Colonic mucosa (tissue), 4 donors: ENCODE results near the gene GSK3B. TPM values are rescaled to one million over a fixed set of nuclear protein-coding genes. Genes with fewer than 3 reads are reported as not detected.

Source experiments
- DNase-seq: peaks from one replicate; pipeline ENCODE4 v3.0.0-alpha.2; 2020
- H3K27ac ChIP-seq: fragments of 200-600 bp; one replicate; pipeline ENCODE4 v1.8.0; 2021
- H3K27me3 ChIP-seq: fragments of 200-600 bp; one replicate; pipeline ENCODE4 v1.8.0; 2021
- H3K36me3 ChIP-seq: fragments of 200-600 bp; one replicate; pipeline ENCODE4 v1.8.0; 2021
- H3K4me1 ChIP-seq: fragments of 200-600 bp; one replicate; pipeline ENCODE4 v1.8.0; 2021; ENCODE audit warnings: mild to moderate bottlenecking
- H3K4me3 ChIP-seq: fragments of 200-600 bp; one replicate; pipeline ENCODE4 v1.8.0; 2021
- H3K9ac ChIP-seq, 2 donors: one replicate each; pipeline ENCODE4 v1.7.0; 2013; ENCODE audit warnings: control low read depth in 2 of 2, low read depth in 2 of 2, low read length in 2 of 2
- H3K9me3 ChIP-seq: fragments of 200-600 bp; one replicate; pipeline ENCODE4 v1.8.0; 2021
- intact Hi-C: fragments of 100-400 bp; cut with DNase I; formaldehyde crosslinking; loops from one replicate; pipeline ENCODE4 v1.14.1; 2022
- total RNA-seq, 2 donors: library from RNA; stranded (reverse); fragmentation: NEBNext Ultra II Directional in 1 of 2; extraction: Animal tissue kit (Norgen Biotek cat#: 25700) in 1 of 2; gene quantifications; one replicate each; pipeline ENCODE4 v1.2.1, GENCODE V29; 2021
- TF ChIP-seq, protein P1 (sequence below): fragments of 200-600 bp; IDR thresholded peaks from one replicate; pipeline ENCODE4 v1.8.0; 2022; ENCODE audit warnings: antibody characterized with exemption, mild to moderate bottlenecking
- donor health status: healthy.
- donor health status: DM: no; HTN: no; CAD: no.
- donor health status: DM: no; HTN: no; CAD: no.

Gene GSK3B
- total RNA-seq, 2 donors from 2014 or later = 34.4 to 43.6 TPM

DNA sequence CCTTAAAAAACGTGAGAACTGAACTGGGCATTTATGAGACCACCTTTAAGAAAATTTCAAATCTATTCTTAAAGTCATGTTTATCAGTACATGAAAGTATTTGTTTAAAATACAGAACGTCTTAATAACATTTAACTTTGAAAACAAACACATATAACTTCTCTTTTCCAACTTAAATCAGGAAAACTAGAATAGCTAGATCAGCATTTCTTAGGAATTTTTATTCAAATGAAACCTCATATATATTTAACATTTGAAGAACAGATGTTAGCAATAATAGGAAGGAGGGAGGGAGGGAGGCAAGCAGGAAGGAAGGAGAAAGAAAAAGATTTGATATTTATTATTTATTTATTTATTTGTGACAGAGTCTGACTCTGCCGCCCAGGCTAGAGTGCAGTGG lies 192.2 kb downstream of the GSK3B start:
- Histone ChIP-seq H3K36me3 (no peaks in the 10 kb centered on the region), H3K27ac (no peak overlapping the region), H3K4me3 (no peak overlapping the region), H3K9me3 (no peaks in the 10 kb centered on the region), H3K4me1 (no peaks in the 10 kb centered on the region), H3K9ac (no peak overlapping the region), H3K27me3 (no peaks in the 10 kb centered on the region)
- intact Hi-C loops = no loop called here
- TF ChIP-seq, protein P1, sequence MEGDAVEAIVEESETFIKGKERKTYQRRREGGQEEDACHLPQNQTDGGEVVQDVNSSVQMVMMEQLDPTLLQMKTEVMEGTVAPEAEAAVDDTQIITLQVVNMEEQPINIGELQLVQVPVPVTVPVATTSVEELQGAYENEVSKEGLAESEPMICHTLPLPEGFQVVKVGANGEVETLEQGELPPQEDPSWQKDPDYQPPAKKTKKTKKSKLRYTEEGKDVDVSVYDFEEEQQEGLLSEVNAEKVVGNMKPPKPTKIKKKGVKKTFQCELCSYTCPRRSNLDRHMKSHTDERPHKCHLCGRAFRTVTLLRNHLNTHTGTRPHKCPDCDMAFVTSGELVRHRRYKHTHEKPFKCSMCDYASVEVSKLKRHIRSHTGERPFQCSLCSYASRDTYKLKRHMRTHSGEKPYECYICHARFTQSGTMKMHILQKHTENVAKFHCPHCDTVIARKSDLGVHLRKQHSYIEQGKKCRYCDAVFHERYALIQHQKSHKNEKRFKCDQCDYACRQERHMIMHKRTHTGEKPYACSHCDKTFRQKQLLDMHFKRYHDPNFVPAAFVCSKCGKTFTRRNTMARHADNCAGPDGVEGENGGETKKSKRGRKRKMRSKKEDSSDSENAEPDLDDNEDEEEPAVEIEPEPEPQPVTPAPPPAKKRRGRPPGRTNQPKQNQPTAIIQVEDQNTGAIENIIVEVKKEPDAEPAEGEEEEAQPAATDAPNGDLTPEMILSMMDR = no peak
- no peak for DNase-seq

DNA sequence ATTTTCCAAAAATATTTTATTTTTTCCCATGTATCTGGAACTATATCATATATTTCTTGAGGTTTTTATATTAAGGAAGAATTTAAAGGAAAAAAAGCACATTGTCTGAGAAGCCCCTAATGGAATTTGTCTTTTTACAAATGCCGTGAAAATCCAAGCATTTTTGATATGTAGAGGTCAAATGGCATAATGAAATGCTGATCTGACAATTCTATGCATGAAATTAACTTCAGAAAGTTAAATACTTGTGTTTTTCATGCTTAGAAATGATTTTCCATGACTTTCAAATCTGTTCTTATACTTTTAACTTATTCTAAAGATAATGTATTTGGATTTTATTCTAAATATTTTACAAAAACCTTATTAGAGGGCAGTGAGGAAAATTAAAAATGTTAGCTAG lies 193.1 kb downstream of the GSK3B start:
- Histone ChIP-seq H3K36me3 (no peaks in the 10 kb centered on the region), H3K9me3 (no peaks in the 10 kb centered on the region), H3K27ac (no peak overlapping the region), H3K4me3 (no peak overlapping the region), H3K9ac (no peak overlapping the region), H3K27me3 (no peaks in the 10 kb centered on the region), H3K4me1 (no peaks in the 10 kb centered on the region)
- DNase-seq = no peak
- TF ChIP-seq, protein P1 = no peak
- intact Hi-C loops = no loop called here

DNA sequence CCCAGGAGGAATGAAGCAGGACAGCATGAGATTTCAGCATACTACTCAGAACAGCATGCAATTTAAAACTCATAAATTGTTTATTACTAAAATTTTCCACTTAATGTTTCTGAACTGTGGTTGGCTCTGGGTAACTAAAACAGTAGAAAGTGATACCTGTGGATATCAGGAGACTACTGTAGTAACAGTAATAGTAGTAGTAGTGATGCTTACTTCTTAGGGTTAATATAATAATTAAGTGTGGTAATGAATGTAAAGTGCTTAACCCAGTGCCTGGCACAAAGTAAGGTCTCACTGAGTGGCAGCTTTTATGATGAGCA lies 195.1 kb downstream of the GSK3B start:
- H3K4me3 ChIP-seq = no peak overlapping the region
- H3K9ac ChIP-seq = no peak overlapping the region
- no peaks in the 10 kb centered on the region for H3K27me3 ChIP-seq
- H3K4me1 ChIP-seq = no peaks in the 10 kb centered on the region
- intact Hi-C loops = loop anchor here (10.0 kb wide), 1 partner anchor 196 kb away; the partner anchor contains the start of gene GSK3B
- DNase-seq = no peak
- TF ChIP-seq, protein P1 = no peak
- no peaks in the 10 kb centered on the region for H3K36me3 ChIP-seq
- no peaks in the 10 kb centered on the region for H3K9me3 ChIP-seq
- H3K27ac ChIP-seq = no peak overlapping the region

DNA sequence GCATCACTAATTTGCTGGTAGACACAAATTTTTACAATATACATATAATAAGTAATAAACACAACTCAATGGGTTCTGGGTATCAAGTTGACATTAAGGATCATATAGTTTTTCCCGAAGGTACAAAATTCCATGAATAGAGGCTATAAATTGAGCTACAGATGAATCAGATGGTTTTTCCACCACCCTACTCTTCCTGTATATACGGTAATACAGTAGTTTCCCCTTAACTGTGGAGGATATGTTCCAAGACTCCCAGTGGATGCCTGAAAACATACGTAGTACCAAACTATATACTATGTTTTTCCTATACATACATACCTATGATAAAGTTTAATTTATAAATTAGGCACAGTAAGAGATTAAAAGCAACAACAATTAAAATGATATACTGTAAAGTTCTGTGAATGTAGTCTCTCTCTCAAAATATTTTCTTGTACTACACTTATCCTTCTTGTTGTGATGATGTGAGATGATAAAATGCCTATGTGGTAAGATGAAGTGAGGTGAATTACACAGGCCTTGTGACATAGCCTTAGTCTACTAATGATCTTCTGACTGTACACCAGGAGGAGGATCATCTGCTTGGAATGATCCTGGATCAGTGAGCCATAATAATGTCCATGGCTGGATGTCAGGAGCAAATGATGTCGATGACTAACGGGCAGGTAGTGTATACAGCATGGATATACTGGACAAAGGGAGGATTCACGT lies 195.6 kb downstream of the GSK3B start:
- no peak overlapping the region for H3K27ac ChIP-seq
- intact Hi-C loops = loop anchor here (10.0 kb wide), 1 partner anchor 196 kb away; the partner anchor contains the start of gene GSK3B
- H3K27me3 ChIP-seq = no peaks in the 10 kb centered on the region
- no peak overlapping the region for H3K4me3 ChIP-seq
- H3K36me3 ChIP-seq = no peaks in the 10 kb centered on the region
- no peaks in the 10 kb centered on the region for H3K4me1 ChIP-seq
- H3K9ac ChIP-seq = no peak overlapping the region
- TF ChIP-seq, protein P1 = no peak
- no peak for DNase-seq
- no peaks in the 10 kb centered on the region for H3K9me3 ChIP-seq

DNA sequence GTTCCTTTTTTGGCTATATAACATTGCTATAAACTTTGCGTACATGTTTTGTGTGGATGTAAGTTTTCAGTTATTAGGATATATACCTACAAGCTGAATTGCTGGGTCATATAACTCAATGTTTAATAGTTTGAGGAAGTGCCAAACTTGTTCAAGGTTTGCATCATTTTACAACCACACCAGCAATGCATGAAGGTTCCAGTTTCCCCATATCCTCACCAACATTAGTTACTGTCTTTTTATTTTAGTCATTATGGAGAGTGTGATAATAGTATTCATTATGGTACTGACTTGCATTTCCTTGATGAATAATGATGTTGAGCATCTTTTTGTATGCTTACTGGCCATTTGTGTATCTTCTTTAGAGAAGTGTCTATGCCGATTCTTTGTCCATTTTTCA lies 200.1 kb downstream of the GSK3B start:
- intact Hi-C loops = loop anchor here (5.0 to 10.0 kb wide), 3 partner anchors 201 to 348 kb away; partner anchors contain the start of gene GSK3B
- TF ChIP-seq, protein P1 = no peak

More for the DNA sequence above, 200.1 kb downstream of the GSK3B start:
- Histone ChIP-seq H3K4me3 (no peak overlapping the region), H3K9me3 (no peaks in the 10 kb centered on the region), H3K9ac (no peak overlapping the region), H3K27ac (no peak overlapping the region), H3K4me1 (no peaks in the 10 kb centered on the region), H3K36me3 (no peaks in the 10 kb centered on the region), H3K27me3 (no peaks in the 10 kb centered on the region)
- no peak for DNase-seq
